Measurements from ENCODE around the gene SVOP. TPM values are rescaled to one million over a fixed set of nuclear protein-coding genes. Genes with fewer than 3 reads are reported as not detected.
A peak's percentile ranks its signal among the peaks of the same experiment; 100 is the strongest.

Gene SVOP
- total and polyA plus RNA-seq, 5 experiments from 2014 or later, result not detected

GRCh38 chr12:108914121-108914531 lies 106.7 kb downstream of the SVOP start:
- Mint-ChIP-seq H3K36me3 (no peaks in the 10 kb centered on the region), H3K4me1 (peaks cover 0 to 6% (median 4%) of the 10 kb centered on the region in 4 donors), H3K27ac (no peak overlapping the region), H3K27me3 (peaks cover 0 to 7% (median 2%) of the 10 kb centered on the region in 5 donors), H3K4me3 (no peak overlapping the region), H3K9me3 (peaks cover 0 to 2% (median 0%) of the 10 kb centered on the region in 9 donors)
- POLR2A ChIA-PET, result no interaction called here
- ATAC-seq (no peak), DNase-seq (no peak)

GRCh38 chr12:108912361-108912760 lies 108.5 kb downstream of the SVOP start:
- ATAC-seq (no peak), DNase-seq (no peak)
- Mint-ChIP-seq H3K36me3 (no peaks in the 10 kb centered on the region), H3K4me3 (no peak overlapping the region), H3K9me3 (peaks cover 0 to 2% (median 0%) of the 10 kb centered on the region in 9 donors), H3K4me1 (peaks cover 0 to 17% (median 4%) of the 10 kb centered on the region in 4 donors), H3K27me3 (peaks cover 2 to 7% (median 6%) of the 10 kb centered on the region in 5 donors), H3K27ac (no peak overlapping the region)
- POLR2A ChIA-PET, result no interaction called here

DNA sequence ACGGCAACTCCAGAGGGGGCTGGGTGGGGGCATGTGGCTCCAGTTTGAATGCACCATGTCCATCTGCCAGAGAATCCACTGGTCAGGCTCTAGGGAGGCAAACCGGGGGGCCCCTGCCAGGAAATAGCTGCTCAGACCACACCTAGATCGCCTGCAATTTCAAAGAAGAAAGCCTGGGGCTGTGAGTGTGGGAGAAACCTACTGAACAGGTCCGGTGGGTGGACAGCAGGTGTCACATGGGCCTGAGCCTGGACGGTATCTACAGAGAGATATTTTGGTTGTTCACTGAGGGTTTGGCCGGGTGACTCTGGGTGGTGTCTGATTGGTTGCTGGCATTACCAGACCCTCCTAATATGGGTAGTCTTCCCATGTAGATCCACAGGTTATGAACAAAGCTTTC lies 109.0 kb downstream of the SVOP start:
- no peak for ATAC-seq
- no peak for DNase-seq
- Mint-ChIP-seq H3K4me1 (peaks cover 0 to 17% (median 4%) of the 10 kb centered on the region in 4 donors), H3K4me3 (no peak overlapping the region), H3K27ac (no peak overlapping the region), H3K9me3 (peaks cover 0 to 2% (median 0%) of the 10 kb centered on the region in 9 donors), H3K36me3 (no peaks in the 10 kb centered on the region), H3K27me3 (peaks cover 4 to 11% (median 8%) of the 10 kb centered on the region in 5 donors)
- POLR2A ChIA-PET, result no interaction called here

- no peak for ATAC-seq
- H3K4me1 Mint-ChIP-seq, result peaks cover 0 to 26% (median 4%) of the 10 kb centered on the region in 4 donors
Observed at GRCh38 chr12:108910336-108910735, 110.5 kb downstream of the SVOP start.

DNA sequence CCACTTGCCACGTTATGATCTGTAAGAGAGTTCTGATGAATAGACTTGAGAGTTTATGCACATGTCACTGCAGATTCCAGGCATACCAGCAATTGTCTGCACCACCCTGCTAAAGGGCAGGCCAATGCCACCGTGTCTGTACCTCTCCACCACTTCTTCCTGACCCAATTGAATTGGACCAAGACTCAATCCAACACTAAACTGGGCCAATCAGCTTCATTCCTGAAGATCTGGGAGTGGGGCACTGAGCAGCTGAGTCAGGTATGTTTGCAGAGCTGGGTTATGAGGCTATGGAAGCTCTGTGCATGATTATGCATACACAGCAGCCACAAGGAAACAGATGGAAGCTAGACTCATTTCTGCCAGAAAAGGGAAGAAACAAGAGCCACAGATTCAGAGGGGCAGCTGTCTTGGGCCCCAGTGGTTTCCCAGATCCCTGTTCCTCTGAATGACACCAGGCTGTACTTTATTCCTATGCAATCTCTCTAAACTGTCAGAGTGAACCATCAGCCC lies 113.0 kb downstream of the SVOP start:
- Mint-ChIP-seq H3K4me1 (peaks cover 0 to 34% (median 0%) of the 10 kb centered on the region in 4 donors), H3K36me3 (no peaks in the 10 kb centered on the region), H3K27me3 (peaks cover 8 to 24% (median 11%) of the 10 kb centered on the region in 5 donors), H3K4me3 (no peak overlapping the region), H3K27ac (no peak overlapping the region), H3K9me3 (peaks cover 0 to 2% (median 0%) of the 10 kb centered on the region in 9 donors)
- DNase-seq (no peak), ATAC-seq (no peak)
- POLR2A ChIA-PET, result interaction anchor here (0.5 kb wide), 1 partner anchor 131 kb away, joined by 4 read pairs; no protein-coding TSS in a partner anchor

More at GRCh38 chr12:108910336-108910735, 110.5 kb downstream of the SVOP start:
- POLR2A ChIA-PET, result no interaction called here
- no peak for DNase-seq
- Mint-ChIP-seq H3K27me3 (peaks cover 8 to 24% (median 11%) of the 10 kb centered on the region in 5 donors), H3K4me3 (no peak overlapping the region), H3K36me3 (no peaks in the 10 kb centered on the region), H3K9me3 (peaks cover 0 to 2% (median 0%) of the 10 kb centered on the region in 9 donors), H3K27ac (no peak overlapping the region)

DNA sequence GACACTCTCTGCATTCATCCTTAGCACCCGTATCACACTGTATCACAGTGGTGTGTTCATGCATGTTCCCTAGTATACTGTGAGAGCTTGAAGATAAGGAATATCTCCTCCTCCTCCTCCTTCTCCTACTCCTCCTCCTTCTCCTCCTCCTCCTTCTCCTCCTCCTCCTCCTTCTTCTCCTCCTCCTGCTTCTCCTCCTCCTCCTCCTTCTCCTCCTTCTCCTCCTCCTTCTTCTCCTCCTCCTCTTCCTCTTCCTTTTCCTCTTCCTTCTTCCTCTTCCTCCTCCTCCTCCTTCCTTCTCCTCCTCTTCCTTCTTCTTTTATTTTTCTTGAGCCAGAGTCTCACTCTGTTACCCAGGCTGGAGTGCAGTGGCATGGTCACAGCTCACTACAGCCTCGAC lies 113.9 kb downstream of the SVOP start:
- peaks cover 8 to 24% (median 11%) of the 10 kb centered on the region in 5 donors for H3K27me3 Mint-ChIP-seq
- no peaks in the 10 kb centered on the region for H3K9me3 Mint-ChIP-seq
- H3K36me3 Mint-ChIP-seq, result no peaks in the 10 kb centered on the region
- ATAC-seq, result no peak
- H3K4me1 Mint-ChIP-seq, result peaks cover 0 to 34% (median 0%) of the 10 kb centered on the region in 4 donors
- no peak overlapping the region for H3K4me3 Mint-ChIP-seq
- POLR2A ChIA-PET, result no interaction called here
- H3K27ac Mint-ChIP-seq, result no peak overlapping the region
- DNase-seq, result no peak

- no peak for ATAC-seq
- peaks cover 0 to 34% (median 0%) of the 10 kb centered on the region in 4 donors for H3K4me1 Mint-ChIP-seq
- POLR2A ChIA-PET, result no interaction called here
Observed at GRCh38 chr12:108905725-108906124, 115.1 kb downstream of the SVOP start.

GRCh38 chr12:108899145-108899544 lies 121.7 kb downstream of the SVOP start:
- POLR2A ChIA-PET, result no interaction called here
- Mint-ChIP-seq H3K27ac (no peak overlapping the region), H3K36me3 (peaks cover 0 to 2% (median 0%) of the 10 kb centered on the region in 3 donors), H3K4me3 (no peak overlapping the region), H3K27me3 (peaks cover 0 to 27% (median 16%) of the 10 kb centered on the region in 5 donors), H3K4me1 (peaks cover 0 to 4% (median 2%) of the 10 kb centered on the region in 4 donors), H3K9me3 (no peaks in the 10 kb centered on the region)
- no peak for DNase-seq
- no peak for ATAC-seq

More at GRCh38 chr12:108905725-108906124, 115.1 kb downstream of the SVOP start:
- no peak overlapping the region for H3K27ac Mint-ChIP-seq
- H3K4me3 Mint-ChIP-seq, result peak overlapping the region in 1 of 10 donors; percentile 57
- H3K9me3 Mint-ChIP-seq, result no peaks in the 10 kb centered on the region
- peaks cover 10 to 28% (median 15%) of the 10 kb centered on the region in 5 donors for H3K27me3 Mint-ChIP-seq
- no peaks in the 10 kb centered on the region for H3K36me3 Mint-ChIP-seq
- DNase-seq, result no peak

GRCh38 chr12:108896817-108897216 lies 124.1 kb downstream of the SVOP start:
- DNase-seq, result no peak
- POLR2A ChIA-PET, result no interaction called here
- peaks cover 0 to 23% (median 17%) of the 10 kb centered on the region in 5 donors for H3K27me3 Mint-ChIP-seq

GRCh38 chr12:108896336-108896735 lies 124.5 kb downstream of the SVOP start:
- Mint-ChIP-seq H3K4me3 (no peak overlapping the region), H3K9me3 (no peaks in the 10 kb centered on the region), H3K36me3 (peaks cover 0 to 2% (median 0%) of the 10 kb centered on the region in 3 donors), H3K4me1 (peaks cover 0 to 4% (median 0%) of the 10 kb centered on the region in 4 donors), H3K27ac (no peak overlapping the region), H3K27me3 (peaks cover 0 to 21% (median 17%) of the 10 kb centered on the region in 5 donors)
- ATAC-seq (no peak), DNase-seq (no peak)
- POLR2A ChIA-PET, result no interaction called here

More at GRCh38 chr12:108896817-108897216, 124.1 kb downstream of the SVOP start:
- peaks cover 0 to 4% (median 0%) of the 10 kb centered on the region in 4 donors for H3K4me1 Mint-ChIP-seq
- H3K27ac Mint-ChIP-seq, result no peak overlapping the region
- no peaks in the 10 kb centered on the region for H3K9me3 Mint-ChIP-seq
- peaks cover 0 to 2% (median 0%) of the 10 kb centered on the region in 3 donors for H3K36me3 Mint-ChIP-seq
- no peak overlapping the region for H3K4me3 Mint-ChIP-seq
- no peak for ATAC-seq

DNA sequence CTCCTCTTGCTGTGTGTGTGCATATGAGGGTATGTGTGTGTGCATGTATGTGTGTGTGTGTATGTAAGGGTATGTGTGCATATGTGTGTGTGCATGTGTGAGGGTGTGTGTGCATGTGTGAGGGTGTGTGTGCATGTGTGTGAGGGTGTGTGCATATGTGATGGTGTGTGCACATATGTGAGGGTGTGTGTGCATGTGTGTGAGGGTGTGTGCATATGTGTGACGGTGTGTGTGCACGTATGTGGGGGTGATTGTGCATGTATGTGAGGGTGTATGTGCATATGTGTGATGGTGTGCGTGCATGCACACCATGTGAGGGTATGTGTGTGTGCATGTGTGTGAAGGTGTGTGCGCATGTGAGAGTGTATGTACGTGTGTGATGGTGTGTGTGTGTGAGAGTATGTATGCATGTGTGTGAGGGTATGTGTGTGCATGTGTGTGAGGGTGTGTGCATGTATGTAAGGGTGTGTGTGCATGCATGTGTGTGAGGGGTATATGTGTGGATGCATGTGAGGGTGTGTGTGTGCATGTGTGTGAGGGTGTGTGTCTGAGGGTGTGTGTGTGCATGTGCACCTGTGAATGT lies 125.6 kb downstream of the SVOP start:
- Mint-ChIP-seq H3K27ac (no peak overlapping the region), H3K4me1 (peaks cover 0 to 4% (median 0%) of the 10 kb centered on the region in 4 donors), H3K27me3 (peaks cover 0 to 15% (median 12%) of the 10 kb centered on the region in 5 donors), H3K4me3 (no peak overlapping the region), H3K9me3 (peaks cover 0 to 6% (median 2%) of the 10 kb centered on the region in 9 donors), H3K36me3 (peaks cover 0 to 2% (median 0%) of the 10 kb centered on the region in 3 donors)
- POLR2A ChIA-PET, result no interaction called here
- ATAC-seq, result no peak
- no peak for DNase-seq

GRCh38 chr12:108890208-108890607 lies 130.7 kb downstream of the SVOP start:
- no peaks in the 10 kb centered on the region for H3K4me1 Mint-ChIP-seq
- POLR2A ChIA-PET, result no interaction called here

GRCh38 chr12:108888031-108888430 lies 132.8 kb downstream of the SVOP start:
- H3K36me3 Mint-ChIP-seq, result no peaks in the 10 kb centered on the region
- POLR2A ChIA-PET, result interaction anchor here (0.5 kb wide), 1 partner anchor 56 kb away, joined by 5 read pairs; no protein-coding TSS in a partner anchor
- DNase-seq (peak in 1 of 10 donors; percentile 23), ATAC-seq (no peak)
- H3K9me3 Mint-ChIP-seq, result peaks cover 0 to 14% (median 2%) of the 10 kb centered on the region in 9 donors
- H3K4me1 Mint-ChIP-seq, result peaks cover 0 to 4% (median 0%) of the 10 kb centered on the region in 4 donors
- H3K27ac Mint-ChIP-seq, result no peak overlapping the region
- no peaks in the 10 kb centered on the region for H3K27me3 Mint-ChIP-seq
- H3K4me3 Mint-ChIP-seq, result no peak overlapping the region

More at GRCh38 chr12:108890208-108890607, 130.7 kb downstream of the SVOP start:
- Mint-ChIP-seq H3K4me3 (no peak overlapping the region), H3K27ac (no peak overlapping the region), H3K27me3 (peaks cover 0 to 5% (median 2%) of the 10 kb centered on the region in 5 donors), H3K9me3 (peaks cover 0 to 14% (median 2%) of the 10 kb centered on the region in 9 donors), H3K36me3 (peaks cover 0 to 2% (median 0%) of the 10 kb centered on the region in 3 donors)
- ATAC-seq (no peak), DNase-seq (no peak)

All from naive thymus-derived CD8-positive, alpha-beta T cell (primary cell).